Fibroblast of lung (primary cell): Measurements from ENCODE around the gene RADIL.

ENCODE experiments used
- EZH2 ChIP-seq: IDR thresholded peaks from 2 replicates; pipeline ENCODE4 v1.5.1; 2012; ENCODE audit warnings: low read length, control low read depth, mild to moderate bottlenecking; ENCODE audit errors: missing control alignments
- TF ChIP-seq, protein P1 (sequence below), 2 donors: IDR thresholded peaks in 1 of 2; conservative IDR thresholded peaks in 1 of 2; 1 replicate in 1 of 2; 2 replicates in 1 of 2; pipeline ENCODE4 v1.5.1; 2011 to 2012; ENCODE audit warnings: low read length in 2 of 2, control low read depth in 1 of 2, inconsistent platforms in 1 of 2, low read depth in 1 of 2, mild to moderate bottlenecking in 1 of 2

DNA sequence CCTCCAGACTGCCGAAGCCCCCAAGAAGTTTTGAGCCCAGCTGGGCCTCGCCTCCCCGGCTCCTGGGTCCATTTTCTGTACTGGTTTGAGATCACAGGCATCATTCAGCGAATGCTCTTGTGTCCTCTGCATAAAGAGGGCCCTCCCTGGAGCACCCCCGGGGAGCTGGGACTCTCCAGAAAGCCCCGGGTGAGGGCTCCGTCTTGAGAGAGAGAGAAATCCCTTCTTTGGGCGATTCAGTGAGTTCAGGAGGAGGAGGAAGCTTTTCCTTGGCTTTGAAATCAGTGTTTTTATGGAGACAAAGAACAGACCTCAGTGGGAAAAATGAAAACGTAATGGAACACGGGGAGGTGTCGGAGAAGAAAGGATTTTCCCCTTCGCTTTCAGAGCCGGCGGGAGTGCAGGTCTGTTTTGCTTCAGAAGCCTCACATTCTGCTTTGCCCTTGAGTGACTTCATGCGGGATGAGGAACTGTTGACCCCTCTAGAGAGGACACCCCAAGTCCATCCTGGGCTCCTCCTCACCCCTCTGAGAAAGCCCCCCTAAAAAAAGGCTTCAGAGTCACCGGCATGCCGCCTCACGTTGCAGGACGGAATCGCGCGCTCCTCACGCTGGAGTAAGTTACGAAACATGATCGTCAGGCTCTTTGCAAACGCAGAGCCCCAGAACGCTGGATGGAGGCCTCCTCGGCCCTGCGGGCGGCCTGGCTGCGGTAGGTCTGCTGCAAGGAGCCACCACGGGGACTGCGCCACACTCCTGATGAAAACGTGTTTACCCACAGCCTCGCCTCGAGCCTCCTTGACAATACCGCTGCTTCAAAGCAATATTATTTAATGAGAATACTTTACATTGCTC lies 116.6 kb downstream of the RADIL start:
- TF ChIP-seq, protein P1, sequence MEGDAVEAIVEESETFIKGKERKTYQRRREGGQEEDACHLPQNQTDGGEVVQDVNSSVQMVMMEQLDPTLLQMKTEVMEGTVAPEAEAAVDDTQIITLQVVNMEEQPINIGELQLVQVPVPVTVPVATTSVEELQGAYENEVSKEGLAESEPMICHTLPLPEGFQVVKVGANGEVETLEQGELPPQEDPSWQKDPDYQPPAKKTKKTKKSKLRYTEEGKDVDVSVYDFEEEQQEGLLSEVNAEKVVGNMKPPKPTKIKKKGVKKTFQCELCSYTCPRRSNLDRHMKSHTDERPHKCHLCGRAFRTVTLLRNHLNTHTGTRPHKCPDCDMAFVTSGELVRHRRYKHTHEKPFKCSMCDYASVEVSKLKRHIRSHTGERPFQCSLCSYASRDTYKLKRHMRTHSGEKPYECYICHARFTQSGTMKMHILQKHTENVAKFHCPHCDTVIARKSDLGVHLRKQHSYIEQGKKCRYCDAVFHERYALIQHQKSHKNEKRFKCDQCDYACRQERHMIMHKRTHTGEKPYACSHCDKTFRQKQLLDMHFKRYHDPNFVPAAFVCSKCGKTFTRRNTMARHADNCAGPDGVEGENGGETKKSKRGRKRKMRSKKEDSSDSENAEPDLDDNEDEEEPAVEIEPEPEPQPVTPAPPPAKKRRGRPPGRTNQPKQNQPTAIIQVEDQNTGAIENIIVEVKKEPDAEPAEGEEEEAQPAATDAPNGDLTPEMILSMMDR (conservative IDR thresholded peaks at IDR 0.05 in 1 of 2, IDR thresholded peaks at IDR 0.05 in 1 of 2; ENCODE audit: low read depth in 1 of 2, low read length in 2 of 2), result no peak
- TF ChIP-seq EZH2, result no peak
